ENCODE data around the gene PHF12. TPM values are rescaled to one million over a fixed set of nuclear protein-coding genes. Genes with fewer than 3 reads are reported as not detected.
A peak's percentile ranks its signal among the peaks of the same experiment; 100 is the strongest.
"Not testable (repeated sequence)": the region's sequence is repeated elsewhere in the genome, so short reads cannot be mapped to it uniquely, and the experiment has no call there.

PHF12 gene
- total and polyA plus RNA-seq, 10 donors, result 16.2 to 118 (median 76.1) TPM

DNA sequence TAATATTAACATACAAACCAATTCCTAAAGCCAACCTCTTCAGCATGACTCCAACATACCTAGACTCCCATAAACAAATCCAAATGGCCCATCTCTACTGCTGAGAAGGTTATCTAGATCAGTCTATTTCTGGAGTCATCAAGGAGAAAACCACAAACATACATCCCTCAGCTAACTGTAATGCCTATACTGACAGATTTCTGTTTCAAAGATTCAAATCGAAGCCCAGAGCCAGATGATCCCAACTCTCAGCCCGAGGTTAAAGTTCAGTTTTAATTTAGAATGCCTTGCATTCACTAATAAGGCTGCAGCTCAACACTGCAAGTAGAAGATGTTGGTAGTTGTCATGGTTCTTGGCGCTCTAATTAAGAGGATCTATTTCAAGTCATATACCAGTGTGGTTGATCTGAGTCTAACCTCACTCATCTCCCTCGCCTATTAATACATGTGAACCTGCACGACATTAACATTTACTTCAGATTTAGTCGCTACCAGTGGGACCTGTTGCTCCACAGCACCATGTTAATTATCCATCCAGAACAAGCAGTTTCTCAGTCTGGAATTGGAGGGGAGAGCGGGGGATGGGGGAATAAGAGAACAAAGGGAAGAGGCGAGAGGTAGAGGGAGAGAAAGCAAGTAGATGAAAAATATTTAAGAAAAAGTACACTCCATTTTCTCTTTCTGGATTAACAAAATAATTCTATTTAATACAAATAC lies 15.4 kb downstream of the PHF12 start:
- TF ChIP-seq POLR2AphosphoS5 (IDR thresholded peaks at IDR 0.05), result no peak
- no peak for TF ChIP-seq POLR2A (IDR thresholded peaks at IDR 0.05)
- TF ChIP-seq, protein P1, sequence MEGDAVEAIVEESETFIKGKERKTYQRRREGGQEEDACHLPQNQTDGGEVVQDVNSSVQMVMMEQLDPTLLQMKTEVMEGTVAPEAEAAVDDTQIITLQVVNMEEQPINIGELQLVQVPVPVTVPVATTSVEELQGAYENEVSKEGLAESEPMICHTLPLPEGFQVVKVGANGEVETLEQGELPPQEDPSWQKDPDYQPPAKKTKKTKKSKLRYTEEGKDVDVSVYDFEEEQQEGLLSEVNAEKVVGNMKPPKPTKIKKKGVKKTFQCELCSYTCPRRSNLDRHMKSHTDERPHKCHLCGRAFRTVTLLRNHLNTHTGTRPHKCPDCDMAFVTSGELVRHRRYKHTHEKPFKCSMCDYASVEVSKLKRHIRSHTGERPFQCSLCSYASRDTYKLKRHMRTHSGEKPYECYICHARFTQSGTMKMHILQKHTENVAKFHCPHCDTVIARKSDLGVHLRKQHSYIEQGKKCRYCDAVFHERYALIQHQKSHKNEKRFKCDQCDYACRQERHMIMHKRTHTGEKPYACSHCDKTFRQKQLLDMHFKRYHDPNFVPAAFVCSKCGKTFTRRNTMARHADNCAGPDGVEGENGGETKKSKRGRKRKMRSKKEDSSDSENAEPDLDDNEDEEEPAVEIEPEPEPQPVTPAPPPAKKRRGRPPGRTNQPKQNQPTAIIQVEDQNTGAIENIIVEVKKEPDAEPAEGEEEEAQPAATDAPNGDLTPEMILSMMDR (IDR thresholded peaks at IDR 0.05 in 8 of 11, conservative IDR thresholded peaks at IDR 0.05 in 3 of 11), result no peak
- H3K27me3 ChIP-seq (replicated peaks in 1 of 7), result no peaks in the 10 kb centered on the region
- no peak for DNase-seq
- H3K36me3 ChIP-seq, result peaks cover 0 to 49% (median 0%) of the 10 kb centered on the region in 6 donors
- H3K4me1 ChIP-seq, result peaks cover 48 to 100% (median 71%) of the 10 kb centered on the region in 6 donors
- H3K4me3 ChIP-seq, result peak overlapping the region in 1 of 8 donors; percentile 28
- H3K27ac ChIP-seq, result peak overlapping the region in 7 of 8 donors; percentile 13 to 84 (median 72)
- intact Hi-C loops (cut with DNase I; ENCODE audit: low total_unique reads), result no loop called here
- H3K9me3 ChIP-seq, result no peaks in the 10 kb centered on the region
- WGBS, 5 donors, result 88 to 95% (median 92%) methylated on average over 8 of the region's 8 CpGs

- 93 to 98% (median 96%) methylated on average over 8 of the region's 8 CpGs for WGBS, 5 donors
- Histone ChIP-seq H3K36me3 (peaks cover 0 to 53% (median 0%) of the 10 kb centered on the region in 6 donors), H3K4me1 (peaks cover 35 to 100% (median 65%) of the 10 kb centered on the region in 6 donors), H3K27ac (peak overlapping the region in 1 of 8 donors; percentile 12)
- H3K9me3 ChIP-seq; H3K4me3 ChIP-seq; intact Hi-C loops (cut with DNase I; ENCODE audit: low total_unique reads); H3K27me3 ChIP-seq (replicated peaks in 1 of 7); DNase-seq: not testable (repeated sequence)
Observed at GRCh38 chr17:28934508-28934907, 16.8 kb downstream of the PHF12 start.

DNA sequence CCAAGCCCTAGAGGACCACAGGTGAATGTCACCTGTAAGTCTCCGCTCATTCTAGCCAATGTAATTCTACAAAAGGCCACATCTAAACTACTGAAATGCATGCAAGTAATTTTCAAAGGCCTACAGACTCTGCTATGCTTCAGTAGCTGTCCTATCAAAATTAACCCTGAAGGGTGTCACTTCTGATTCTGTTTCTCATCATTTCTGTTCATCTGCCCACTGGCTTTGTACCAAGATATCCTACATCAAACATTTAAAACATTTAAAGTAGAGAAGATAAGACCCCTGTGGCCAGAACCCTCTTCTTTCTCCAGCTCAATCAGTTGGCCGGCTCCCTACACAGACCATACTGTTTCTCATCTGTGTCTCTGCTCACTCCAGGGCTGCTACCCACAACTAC lies 21.5 kb downstream of the PHF12 start:
- H3K9me3 ChIP-seq, result no peaks in the 10 kb centered on the region
- peaks cover 16 to 100% (median 50%) of the 10 kb centered on the region in 6 donors for H3K4me1 ChIP-seq
- peak overlapping the region in 3 of 8 donors; percentile 15 to 36 (median 26) for H3K27ac ChIP-seq
- intact Hi-C loops (cut with DNase I; ENCODE audit: low total_unique reads), result no loop called here
- 90 to 98% (median 95%) methylated on average over 2 of the region's 2 CpGs for WGBS, 5 donors
- DNase-seq, result no peak
- no peak overlapping the region for H3K4me3 ChIP-seq
- H3K36me3 ChIP-seq, result peaks cover 0 to 72% (median 7%) of the 10 kb centered on the region in 6 donors
- TF ChIP-seq, protein P1 (IDR thresholded peaks at IDR 0.05 in 8 of 11, conservative IDR thresholded peaks at IDR 0.05 in 3 of 11), result no peak
- TF ChIP-seq POLR2AphosphoS5 (IDR thresholded peaks at IDR 0.05), result no peak
- TF ChIP-seq POLR2A (IDR thresholded peaks at IDR 0.05), result no peak
- no peaks in the 10 kb centered on the region for H3K27me3 ChIP-seq (replicated peaks in 1 of 7)

GRCh38 chr17:28928061-28928460 lies 23.3 kb downstream of the PHF12 start:
- intact Hi-C loops (cut with DNase I; ENCODE audit: low total_unique reads), result no loop called here
- WGBS, 5 donors, result 82 to 95% (median 84%) methylated on average over 2 of the region's 2 CpGs

More at GRCh38 chr17:28928061-28928460, 23.3 kb downstream of the PHF12 start:
- no peak for TF ChIP-seq POLR2A (IDR thresholded peaks at IDR 0.05)
- TF ChIP-seq, protein P1 (IDR thresholded peaks at IDR 0.05 in 8 of 11, conservative IDR thresholded peaks at IDR 0.05 in 3 of 11), result no peak
- TF ChIP-seq POLR2AphosphoS5 (IDR thresholded peaks at IDR 0.05), result no peak
- Histone ChIP-seq H3K9me3 (no peaks in the 10 kb centered on the region), H3K4me3 (no peak overlapping the region), H3K27me3 (replicated peaks in 1 of 7) (no peaks in the 10 kb centered on the region), H3K4me1 (peaks cover 16 to 100% (median 51%) of the 10 kb centered on the region in 6 donors), H3K36me3 (peaks cover 0 to 78% (median 19%) of the 10 kb centered on the region in 6 donors), H3K27ac (peak overlapping the region in 5 of 8 donors; percentile 22 to 96 (median 93))
- no peak for DNase-seq
